HG03439 (cell line): ENCODE measurements around the gene UBE2O.
A peak's percentile ranks its signal among the peaks of the same experiment; 100 is the strongest.

Source experiments
- ATAC-seq: cut with Tn5 transposase; IDR thresholded peaks from one replicate; pipeline ENCODE4 v1.9.1; 2021; ENCODE audit warnings: mild to moderate bottlenecking, moderate library complexity; ENCODE audit not compliant: unreplicated experiment

Gene UBE2O

GRCh38 chr17:76452660-76453430 is at the start of gene UBE2O:
Gene UBE2O (minus strand): TSS chr17:76453152. CDS start chr17:76453141, 11 bp downstream.
- peak; percentile 88 for ATAC-seq

- no peak for ATAC-seq
Measured at GRCh38 chr17:76501827-76502307, 48.9 kb upstream of the UBE2O start.

DNA sequence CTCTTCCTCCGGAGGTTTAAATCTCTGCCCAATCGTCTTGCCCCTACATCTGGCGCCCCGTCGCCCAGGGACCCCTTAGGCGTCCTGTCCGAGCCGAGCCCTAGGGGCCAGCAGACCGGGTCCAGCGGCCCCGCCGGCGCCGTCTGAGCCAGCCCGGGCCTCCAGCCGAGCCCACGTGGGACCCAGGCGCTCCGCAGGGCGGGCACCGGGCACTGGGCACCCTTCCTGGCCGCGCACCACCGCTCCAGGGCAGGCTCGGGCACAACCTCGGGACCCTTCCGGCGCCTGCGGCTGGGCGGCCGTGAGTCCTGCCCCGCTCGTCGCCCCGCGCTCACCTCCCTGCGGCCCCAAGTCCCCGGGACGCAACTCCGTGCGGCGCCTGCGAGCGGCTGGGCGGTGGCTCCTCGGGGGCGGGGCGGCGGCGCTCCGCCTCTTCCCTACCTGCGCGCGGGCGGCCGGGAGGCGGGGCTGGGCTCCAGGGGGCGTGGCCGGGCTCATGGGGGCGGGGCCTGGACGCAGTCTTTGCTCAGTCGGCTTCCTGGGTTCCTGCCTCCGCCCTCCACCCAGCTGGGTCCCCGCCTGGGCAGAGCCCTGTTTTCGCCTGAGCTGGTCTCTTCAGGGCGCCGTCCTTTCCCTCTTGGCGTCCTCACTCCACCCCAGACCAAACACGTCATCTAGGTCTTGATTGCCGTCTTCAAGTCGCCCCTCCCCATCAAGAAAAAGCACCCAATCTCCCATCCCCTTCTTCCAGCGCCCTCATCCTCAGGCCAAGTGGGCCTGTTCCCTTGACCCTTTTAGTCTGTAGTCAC is 48.3 kb upstream of the UBE2O start, which contains the start of gene RHBDF2:
Gene RHBDF2 (minus strand): TSS at position 406 of the 809 bp plus-strand sequence. CDS start 19,899 bp downstream, outside the sequence.
- ATAC-seq, result peak; percentile 73

- ATAC-seq, result peak; percentile 4
Measured at GRCh38 chr17:76500747-76501017, 47.7 kb upstream of the UBE2O start.

DNA sequence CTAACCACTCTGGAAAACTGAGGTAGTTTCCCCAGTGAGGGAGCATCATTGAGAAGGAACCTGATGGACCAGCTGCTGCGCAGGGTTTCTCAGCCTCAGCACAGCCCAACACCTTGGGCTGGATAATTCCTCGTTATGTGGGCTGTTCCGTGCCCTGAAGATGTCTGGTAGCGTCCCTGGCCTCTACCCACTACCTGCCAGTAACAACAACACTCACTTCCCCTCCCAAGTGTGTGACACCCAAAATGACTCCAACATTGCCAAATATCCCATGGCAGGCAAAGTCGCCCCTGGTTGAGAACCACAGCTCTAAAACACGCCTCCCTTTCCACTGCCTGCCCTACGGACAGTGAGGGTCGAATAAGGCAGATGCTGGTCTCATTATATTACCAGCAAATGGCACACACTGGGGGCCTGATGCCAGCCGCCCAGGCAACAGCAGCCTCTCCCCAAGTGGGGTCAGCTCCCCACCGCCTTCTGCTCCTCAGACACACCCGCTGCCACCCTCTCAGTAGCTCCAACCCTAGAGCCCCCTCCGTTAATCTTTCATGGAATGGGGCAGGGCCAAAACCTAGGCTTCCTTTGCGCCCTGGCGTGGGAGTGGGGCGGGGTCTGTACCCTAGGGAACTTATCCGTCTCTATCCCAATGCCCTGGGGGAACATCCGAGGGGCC is 47.3 kb upstream of the UBE2O start:
- ATAC-seq, result no peak

DNA sequence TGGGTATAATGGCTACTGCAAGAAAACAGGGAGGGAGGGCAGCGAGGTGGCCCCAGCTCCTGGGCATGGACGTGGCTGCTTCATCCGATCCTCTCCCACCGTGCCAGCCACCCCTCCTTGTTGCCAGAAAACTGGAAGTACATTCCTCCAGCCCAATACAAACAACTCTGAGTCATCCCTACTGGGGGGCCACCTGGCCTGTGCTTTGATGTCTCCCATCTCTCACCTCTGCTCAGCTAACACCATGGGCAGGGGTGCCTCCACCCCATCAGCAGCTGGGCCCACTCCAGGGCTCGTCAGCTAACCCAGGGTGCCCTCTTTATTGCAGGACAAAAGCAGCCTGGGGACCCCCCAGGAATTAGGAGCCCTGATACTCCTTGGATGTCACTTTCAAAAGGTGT is 46.3 kb upstream of the UBE2O start:
- no peak for ATAC-seq

- ATAC-seq, result no peak
Measured at GRCh38 chr17:76498876-76499251, 45.9 kb upstream of the UBE2O start.

DNA sequence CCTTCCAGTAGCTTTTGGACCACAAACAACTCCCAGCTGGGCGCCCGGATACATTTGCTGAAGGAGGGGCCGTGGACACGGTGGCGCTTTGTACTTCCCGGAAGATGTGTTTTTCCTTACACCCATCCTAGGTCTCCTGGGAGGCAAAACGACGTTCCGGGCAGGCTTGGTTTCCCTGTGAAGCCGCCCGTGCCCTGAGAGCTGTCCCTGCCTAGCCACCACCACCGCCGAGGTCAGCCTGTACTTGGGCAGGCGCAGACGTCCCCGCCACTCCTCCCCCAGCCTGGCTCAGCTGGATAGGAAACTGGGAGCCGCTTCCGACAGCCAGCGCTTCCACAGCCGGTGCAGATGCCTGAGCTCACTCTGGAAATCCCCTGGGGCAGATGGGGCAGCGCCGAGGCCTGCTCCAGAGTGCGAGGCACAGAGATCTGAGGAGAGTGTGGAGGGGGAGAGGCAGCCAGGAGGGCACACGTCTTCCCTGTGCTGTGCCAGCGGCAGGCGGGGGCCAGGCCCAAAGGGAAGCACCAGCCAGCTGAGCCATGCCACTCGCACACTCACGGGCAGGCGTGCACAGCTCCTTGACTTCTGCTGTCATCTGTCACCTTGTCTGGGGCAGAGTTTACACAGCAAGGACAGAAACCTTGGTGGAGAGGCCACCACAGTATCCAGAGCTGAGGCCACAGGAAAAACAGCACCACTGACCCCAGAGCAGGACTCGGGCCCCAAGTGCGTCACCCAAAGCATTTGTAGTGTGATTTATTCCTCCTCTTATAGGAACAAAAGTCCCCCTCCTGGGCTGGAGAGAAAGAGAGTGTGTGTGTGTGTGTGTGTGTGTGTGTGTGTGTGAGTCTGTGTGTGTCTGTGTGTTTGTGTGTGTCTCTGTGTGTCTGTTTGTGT is 45.3 kb upstream of the UBE2O start:
- no peak for ATAC-seq

DNA sequence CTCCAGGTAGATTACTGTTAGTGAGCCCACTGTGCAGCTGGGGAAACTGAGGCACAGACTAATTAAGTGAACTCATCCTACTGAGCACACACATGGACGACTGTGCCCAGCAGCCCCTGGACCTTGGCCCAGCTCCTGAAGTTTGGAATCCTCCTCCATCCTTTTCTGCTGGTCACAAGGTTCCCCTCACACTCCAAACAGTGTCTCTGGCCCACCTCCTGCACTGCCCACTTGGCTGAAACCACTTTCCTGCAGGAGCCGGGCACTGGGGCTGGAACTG is 44.7 kb upstream of the UBE2O start:
- ATAC-seq, result no peak

- no peak for ATAC-seq
Measured at GRCh38 chr17:76496464-76496863, 43.5 kb upstream of the UBE2O start.

- no peak for ATAC-seq
Measured at GRCh38 chr17:76495663-76496400, 42.9 kb upstream of the UBE2O start.

DNA sequence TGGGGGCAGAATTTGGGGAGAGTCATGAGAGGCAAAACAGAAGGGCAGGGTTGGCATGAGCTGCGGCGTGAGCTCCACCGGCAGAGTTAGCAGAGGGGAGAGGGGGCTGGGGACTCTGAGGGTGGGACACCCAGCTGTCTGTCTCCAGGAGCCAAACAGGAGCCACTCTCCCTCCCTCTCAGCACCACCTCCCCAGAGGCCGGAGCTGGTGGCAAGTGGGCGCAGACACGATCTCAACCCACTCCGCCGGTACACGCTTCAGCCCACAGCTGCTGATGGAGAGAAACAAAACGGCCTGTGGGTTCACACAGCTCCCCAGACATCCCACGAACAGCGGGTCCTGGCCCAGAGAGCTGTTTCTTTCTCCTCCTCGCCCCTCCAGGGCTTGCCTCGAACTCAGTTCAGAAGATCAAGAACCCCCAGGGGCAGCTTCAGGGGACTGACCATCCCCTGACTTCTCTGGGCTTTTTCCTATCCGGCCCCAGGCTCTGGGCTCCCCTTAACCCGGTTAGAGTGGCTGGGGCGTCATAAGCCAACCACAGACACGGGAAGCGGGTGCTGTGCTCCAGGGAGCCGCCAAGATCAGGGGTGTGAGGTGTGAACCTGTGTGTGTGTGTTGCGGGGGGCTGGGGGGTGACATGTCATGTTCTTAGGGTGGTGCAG is 40.7 kb upstream of the UBE2O start:
- ATAC-seq, result no peak

DNA sequence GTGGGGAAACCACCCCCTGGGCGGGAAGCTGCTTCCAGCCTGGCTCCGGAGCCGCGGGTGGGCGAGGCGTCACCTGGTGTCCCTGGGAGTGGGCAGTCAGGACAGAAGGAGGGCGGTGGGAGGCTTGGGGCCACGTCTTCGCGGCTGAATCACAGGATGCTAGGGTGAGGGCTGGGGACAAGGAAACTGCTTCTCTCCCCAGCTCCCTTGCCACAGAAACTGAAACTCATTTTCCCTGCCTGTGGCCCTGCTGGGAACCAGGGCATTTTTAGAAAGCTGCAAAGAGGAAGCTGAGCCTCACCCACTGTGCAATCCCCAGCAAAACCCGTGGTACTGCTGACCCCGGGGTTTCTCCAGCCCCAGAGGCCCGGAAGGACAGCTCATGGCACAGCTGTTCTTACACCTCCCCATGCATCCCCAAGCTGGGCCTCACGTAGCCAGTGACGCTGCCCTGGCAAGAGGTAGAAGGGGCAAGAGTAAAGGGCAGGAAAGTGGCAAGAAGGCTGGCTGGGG is 40.1 kb upstream of the UBE2O start:
- peak; percentile 36 for ATAC-seq

- ATAC-seq, result peak; percentile 41
Measured at GRCh38 chr17:76492123-76492988, 39.4 kb upstream of the UBE2O start.

- ATAC-seq, result no peak
Measured at GRCh38 chr17:76491271-76492122, 38.5 kb upstream of the UBE2O start.

GRCh38 chr17:76490112-76490710 is 37.3 kb upstream of the UBE2O start:
- ATAC-seq, result no peak
